ENCODE measurements around the gene LRRC23.

The LRRC23 gene

GRCh38 chr12:6941782-6942181 is 37.2 kb downstream of the LRRC23 start:
- DNase-seq = no peak
- H2BK5ac ChIP-seq (ENCODE audit: low read depth, low read length, poor library complexity) = no peak overlapping the region
- H3K79me1 ChIP-seq (ENCODE audit: low read length) = peaks cover 22% of the 10 kb centered on the region
- no peaks in the 10 kb centered on the region for H3K27me3 ChIP-seq (ENCODE audit: insufficient read depth, low read length)
- H4K8ac ChIP-seq (ENCODE audit: low read depth, low read length) = no peak overlapping the region
- H3K9me3 ChIP-seq (ENCODE audit: insufficient read depth, low read depth, low read length) = peaks cover 2% of the 10 kb centered on the region
- H3K4me2 ChIP-seq (ENCODE audit: low read length) = no peak overlapping the region
- no peak overlapping the region for H3K27ac ChIP-seq (ENCODE audit: low read depth, low read length)
- H3K18ac ChIP-seq (ENCODE audit: low read length) = no peak overlapping the region
- H4K12ac ChIP-seq (ENCODE audit: low read depth, low read length) = no peak overlapping the region
- WGBS (ENCODE audit: extremely low coverage, insufficient coverage, insufficient read length) = no CpG with 5 or more reads among the region's 12 CpGs
- H2BK12ac ChIP-seq (ENCODE audit: low read length) = no peak overlapping the region
- peaks cover 7% of the 10 kb centered on the region for H3K79me2 ChIP-seq (ENCODE audit: control insufficient read depth, insufficient read depth, low read length, poor library complexity)
- no peak overlapping the region for H3K4me3 ChIP-seq (ENCODE audit: low read depth, low read length)
- no peak overlapping the region for H3K14ac ChIP-seq (ENCODE audit: low read length)
- H3K36me3 ChIP-seq (ENCODE audit: control insufficient read depth in 1 of 2, insufficient read depth in 2 of 2, low read length in 2 of 2) = peaks cover 35 to 38% of the 10 kb centered on the region in 2 experiments
- H2BK120ac ChIP-seq (ENCODE audit: insufficient read depth, low read length, poor library complexity) = no peak overlapping the region
- H4K91ac ChIP-seq (ENCODE audit: low read depth, low read length) = no peak overlapping the region
- H3K23ac ChIP-seq (ENCODE audit: low read length) = no peak overlapping the region
- H3K4me1 ChIP-seq (ENCODE audit: control insufficient read depth in 1 of 2, insufficient read depth in 2 of 2, low read length in 2 of 2) = peaks cover 16% of the 10 kb centered on the region in 2 experiments
- H2AFZ ChIP-seq (ENCODE audit: insufficient read depth, low read length, poor library complexity) = no peak overlapping the region
- H3K9ac ChIP-seq (ENCODE audit: low read length) = no peak overlapping the region
- H2AK5ac ChIP-seq (ENCODE audit: low read length) = no peak overlapping the region
- no peak overlapping the region for H3K4ac ChIP-seq (ENCODE audit: low read depth, low read length)

- no peak overlapping the region for H3K27ac ChIP-seq (ENCODE audit: low read depth, low read length)
- no peak overlapping the region for H3K18ac ChIP-seq (ENCODE audit: low read length)
- H3K79me2 ChIP-seq (ENCODE audit: control insufficient read depth, insufficient read depth, low read length, poor library complexity) = peaks cover 7% of the 10 kb centered on the region
- H2BK5ac ChIP-seq (ENCODE audit: low read depth, low read length, poor library complexity) = no peak overlapping the region
- WGBS (ENCODE audit: extremely low coverage, insufficient coverage, insufficient read length) = no CpG with 5 or more reads among the region's 11 CpGs
- peaks cover 13 to 17% of the 10 kb centered on the region in 2 experiments for H3K4me1 ChIP-seq (ENCODE audit: control insufficient read depth in 1 of 2, insufficient read depth in 2 of 2, low read length in 2 of 2)
- H3K14ac ChIP-seq (ENCODE audit: low read length) = no peak overlapping the region
- H4K12ac ChIP-seq (ENCODE audit: low read depth, low read length) = no peak overlapping the region
- no peak for DNase-seq
- peaks cover 23% of the 10 kb centered on the region for H3K79me1 ChIP-seq (ENCODE audit: low read length)
- H4K91ac ChIP-seq (ENCODE audit: low read depth, low read length) = no peak overlapping the region
- no peak overlapping the region for H4K8ac ChIP-seq (ENCODE audit: low read depth, low read length)
- no peak overlapping the region for H2BK120ac ChIP-seq (ENCODE audit: insufficient read depth, low read length, poor library complexity)
- H3K9me3 ChIP-seq (ENCODE audit: insufficient read depth, low read depth, low read length) = peaks cover 2% of the 10 kb centered on the region
- no peak overlapping the region for H3K4me3 ChIP-seq (ENCODE audit: low read depth, low read length)
- H3K4me2 ChIP-seq (ENCODE audit: low read length) = no peak overlapping the region
- H2AFZ ChIP-seq (ENCODE audit: insufficient read depth, low read length, poor library complexity) = no peak overlapping the region
- H3K36me3 ChIP-seq (ENCODE audit: control insufficient read depth in 1 of 2, insufficient read depth in 2 of 2, low read length in 2 of 2) = peaks cover 30 to 34% of the 10 kb centered on the region in 2 experiments
- no peak overlapping the region for H3K4ac ChIP-seq (ENCODE audit: low read depth, low read length)
- H2AK5ac ChIP-seq (ENCODE audit: low read length) = no peak overlapping the region
- no peaks in the 10 kb centered on the region for H3K27me3 ChIP-seq (ENCODE audit: insufficient read depth, low read length)
- H2BK12ac ChIP-seq (ENCODE audit: low read length) = no peak overlapping the region
- H3K23ac ChIP-seq (ENCODE audit: low read length) = no peak overlapping the region
- no peak overlapping the region for H3K9ac ChIP-seq (ENCODE audit: low read length)
These were observed 37.7 kb downstream of the LRRC23 start for GRCh38 chr12:6942331-6942665.

DNA sequence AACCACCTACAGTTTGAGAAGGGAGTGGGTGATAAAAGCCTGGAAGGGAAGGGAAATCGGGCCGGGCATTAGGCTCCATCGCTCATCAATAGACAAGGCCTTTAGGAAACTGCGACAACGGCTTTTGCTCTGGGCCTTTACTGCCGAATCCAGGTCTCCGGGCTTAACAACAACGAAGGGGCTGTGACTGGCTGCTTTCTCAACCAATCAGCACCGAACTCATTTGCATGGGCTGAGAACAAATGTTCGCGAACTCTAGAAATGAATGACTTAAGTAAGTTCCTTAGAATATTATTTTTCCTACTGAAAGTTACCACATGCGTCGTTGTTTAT is 38.7 kb downstream of the LRRC23 start:
- Histone ChIP-seq H3K9ac (ENCODE audit: low read length) (no peak overlapping the region), H3K4ac (ENCODE audit: low read depth, low read length) (no peak overlapping the region), H3K79me1 (ENCODE audit: low read length) (peaks cover 16% of the 10 kb centered on the region), H4K12ac (ENCODE audit: low read depth, low read length) (no peak overlapping the region), H2BK12ac (ENCODE audit: low read length) (no peak overlapping the region), H4K91ac (ENCODE audit: low read depth, low read length) (peak overlapping the region; percentile 8), H3K36me3 (ENCODE audit: control insufficient read depth in 1 of 2, insufficient read depth in 2 of 2, low read length in 2 of 2) (peaks cover 29 to 32% of the 10 kb centered on the region in 2 experiments), H2AFZ (ENCODE audit: insufficient read depth, low read length, poor library complexity) (no peak overlapping the region), H3K9me3 (ENCODE audit: insufficient read depth, low read depth, low read length) (peaks cover 2% of the 10 kb centered on the region), H2BK120ac (ENCODE audit: insufficient read depth, low read length, poor library complexity) (no peak overlapping the region), H4K8ac (ENCODE audit: low read depth, low read length) (peak overlapping the region; percentile 38), H3K79me2 (ENCODE audit: control insufficient read depth, insufficient read depth, low read length, poor library complexity) (peaks cover 3% of the 10 kb centered on the region), H3K23ac (ENCODE audit: low read length) (no peak overlapping the region), H2BK5ac (ENCODE audit: low read depth, low read length, poor library complexity) (no peak overlapping the region), H3K14ac (ENCODE audit: low read length) (no peak overlapping the region), H3K4me2 (ENCODE audit: low read length) (peak overlapping the region; percentile 81), H3K4me3 (ENCODE audit: low read depth, low read length) (no peak overlapping the region), H2AK5ac (ENCODE audit: low read length) (no peak overlapping the region), H3K27me3 (ENCODE audit: insufficient read depth, low read length) (no peaks in the 10 kb centered on the region), H3K27ac (ENCODE audit: low read depth, low read length) (peak overlapping the region; percentile 87), H3K4me1 (ENCODE audit: control insufficient read depth in 1 of 2, insufficient read depth in 2 of 2, low read length in 2 of 2) (peaks cover 10 to 15% of the 10 kb centered on the region in 2 experiments), H3K18ac (ENCODE audit: low read length) (no peak overlapping the region)
- peak; percentile 84 to 93 for DNase-seq
- no CpG with 5 or more reads among the region's 13 CpGs for whole genome bisulfite sequencing (ENCODE audit: extremely low coverage, insufficient coverage, insufficient read length)

DNA sequence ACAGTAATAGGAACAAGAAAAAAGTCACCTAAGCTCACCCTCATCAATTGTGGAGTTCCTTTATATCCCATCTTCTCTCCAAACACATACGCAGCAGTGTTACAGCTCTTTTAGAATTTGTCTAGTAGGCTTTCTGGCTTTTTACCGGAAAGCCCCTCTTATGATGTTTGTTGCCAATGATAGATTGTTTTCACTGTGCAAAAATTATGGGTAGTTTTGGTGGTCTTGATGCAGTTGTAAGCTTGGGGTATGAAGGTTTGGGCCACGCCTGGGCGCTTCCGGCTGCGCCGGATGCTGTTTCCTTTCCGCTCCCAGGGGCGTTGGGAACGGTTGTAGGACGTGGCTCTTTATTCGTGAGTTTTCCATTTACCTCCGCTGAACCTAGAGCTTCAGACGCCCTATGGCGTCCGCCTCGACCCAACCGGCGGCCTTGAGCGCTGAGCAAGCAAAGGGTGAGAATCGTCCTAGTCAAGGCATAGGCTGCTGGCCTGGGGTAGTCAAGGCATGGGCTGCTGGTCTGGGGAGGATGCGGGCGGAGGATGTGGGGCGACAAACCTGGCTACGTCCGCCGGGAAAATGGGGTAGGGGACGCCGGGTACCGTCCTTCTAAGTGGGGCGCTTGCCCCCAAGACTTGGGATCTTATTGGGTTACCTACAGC is 39.2 kb downstream of the LRRC23 start, which contains the start of the genes C12orf57 and RNU7-1:
C12orf57 (plus strand) TSS at position 301 of the 659 bp plus-strand sequence; CDS start at position 401, 100 bp downstream.
RNU7-1 (plus strand) TSS at position 95 of the 659 bp plus-strand sequence.
- H3K79me2 ChIP-seq (ENCODE audit: control insufficient read depth, insufficient read depth, low read length, poor library complexity) = peaks cover 2% of the 10 kb centered on the region
- H4K12ac ChIP-seq (ENCODE audit: low read depth, low read length) = peak within 1 kb of the TSS; percentile 59
- H2BK5ac ChIP-seq (ENCODE audit: low read depth, low read length, poor library complexity) = peak within 1 kb of the TSS; percentile 13
- peak within 1 kb of the TSS; percentile 63 for H4K8ac ChIP-seq (ENCODE audit: low read depth, low read length)
- peak within 1 kb of the TSS; percentile 87 for H3K27ac ChIP-seq (ENCODE audit: low read depth, low read length)
- peaks cover 24 to 28% of the 10 kb centered on the region in 2 experiments for H3K36me3 ChIP-seq (ENCODE audit: control insufficient read depth in 1 of 2, insufficient read depth in 2 of 2, low read length in 2 of 2)
- H3K79me1 ChIP-seq (ENCODE audit: low read length) = peaks cover 15% of the 10 kb centered on the region
- no CpG with 5 or more reads among the region's 31 CpGs for WGBS (ENCODE audit: extremely low coverage, insufficient coverage, insufficient read length)
- peak within 1 kb of the TSS; percentile 6 for H2AK5ac ChIP-seq (ENCODE audit: low read length)
- peak within 1 kb of the TSS; percentile 44 for H3K4ac ChIP-seq (ENCODE audit: low read depth, low read length)
- H2BK12ac ChIP-seq (ENCODE audit: low read length) = no peak within 1 kb of the TSS
- DNase-seq = peak; percentile 91 to 95
- no peak within 1 kb of the TSS for H3K23ac ChIP-seq (ENCODE audit: low read length)
- H3K27me3 ChIP-seq (ENCODE audit: insufficient read depth, low read length) = no peaks in the 10 kb centered on the region
- peak within 1 kb of the TSS; percentile 28 for H2BK120ac ChIP-seq (ENCODE audit: insufficient read depth, low read length, poor library complexity)
- peak within 1 kb of the TSS; percentile 71 for H4K91ac ChIP-seq (ENCODE audit: low read depth, low read length)
- peak within 1 kb of the TSS; percentile 76 for H3K4me3 ChIP-seq (ENCODE audit: low read depth, low read length)
- H3K4me2 ChIP-seq (ENCODE audit: low read length) = peak within 1 kb of the TSS; percentile 81
- H3K18ac ChIP-seq (ENCODE audit: low read length) = peak within 1 kb of the TSS; percentile 31
- peaks cover 9 to 12% of the 10 kb centered on the region in 2 experiments for H3K4me1 ChIP-seq (ENCODE audit: control insufficient read depth in 1 of 2, insufficient read depth in 2 of 2, low read length in 2 of 2)
- peaks cover 2% of the 10 kb centered on the region for H3K9me3 ChIP-seq (ENCODE audit: insufficient read depth, low read depth, low read length)
- peak within 1 kb of the TSS; percentile 76 for H3K9ac ChIP-seq (ENCODE audit: low read length)
- H3K14ac ChIP-seq (ENCODE audit: low read length) = peak within 1 kb of the TSS; percentile 47
- H2AFZ ChIP-seq (ENCODE audit: insufficient read depth, low read length, poor library complexity) = peak within 1 kb of the TSS; percentile 38

Data from trophoblast cell (in vitro differentiated cells and primary cell).